Measurements from ENCODE around the gene CDH3. TPM values are rescaled to one million over a fixed set of nuclear protein-coding genes. Genes with fewer than 3 reads are reported as not detected.
A peak's percentile ranks its signal among the peaks of the same experiment; 100 is the strongest.

The CDH3 gene
- total and polyA plus RNA-seq, 2 experiments from 2014 or later = 78.0 to 210 TPM

- Histone ChIP-seq H3F3A (replicated peaks; ENCODE audit: low read depth) (0 out of 2 replicates have a peak, but pooled peaks cover 4% of the 10 kb centered on the region), H3K4me2 (no peak overlapping the region), H3K4me1 (ENCODE audit: insufficient read depth) (no peaks in the 10 kb centered on the region), H3K4me3 (no peak overlapping the region), H3K9me2 (ENCODE audit: insufficient read depth) (no peaks in the 10 kb centered on the region), H3K27me3 (ENCODE audit: insufficient read depth) (no peaks in the 10 kb centered on the region), H3K27ac (ENCODE audit: low read depth) (no peak overlapping the region), H4K20me1 (replicated peaks; ENCODE audit: insufficient read depth) (no peaks in the 10 kb centered on the region), H3K36me3 (ENCODE audit: insufficient read depth) (no peaks in the 10 kb centered on the region), H2AFZ (peak overlapping the region; percentile 98), H3K79me2 (replicated peaks; ENCODE audit: insufficient read depth) (no peaks in the 10 kb centered on the region)
- Mint-ChIP-seq H3K36me3 (ENCODE audit: low read depth) (no peaks in the 10 kb centered on the region), H3K4me3 (no peak overlapping the region), H3K27me3 (ENCODE audit: insufficient read depth, low read depth, poor library complexity) (peaks cover 6% of the 10 kb centered on the region), H3K9me3 (no peaks in the 10 kb centered on the region), H3K4me1 (peaks cover 16% of the 10 kb centered on the region; the same call in 2 of the 3 replicates), H3K27ac (peak overlapping the region; percentile 85)
- TF ChIP-seq EZH2phosphoT487 (IDR thresholded peaks at IDR 0.05; ENCODE audit: unreplicated experiment) = no peak
- no peak for TF ChIP-seq NANOG (IDR thresholded peaks at IDR 0.05; ENCODE audit: borderline replicate concordance)
- no peak for TF ChIP-seq STAT1 (IDR thresholded peaks at IDR 0.05; ENCODE audit: unreplicated experiment)
- TF ChIP-seq ZNF114 (CRISPR knock-in tag; IDR thresholded peaks at IDR 0.05) = no peak
- TF ChIP-seq ZNF331 (CRISPR knock-in tag; IDR thresholded peaks at IDR 0.05; ENCODE audit: low read depth) = no peak
- TF ChIP-seq EZH2 (IDR thresholded peaks at IDR 0.05; ENCODE audit: low read depth, unreplicated experiment) = no peak
- no peak for TF ChIP-seq CREB1 (CRISPR knock-in tag; IDR thresholded peaks at IDR 0.05; ENCODE audit: low read depth)
- no peak for TF ChIP-seq JUNB (IDR thresholded peaks at IDR 0.05; ENCODE audit: unreplicated experiment)
- TF ChIP-seq ZNF462 (CRISPR knock-in tag; IDR thresholded peaks at IDR 0.05) = peak; percentile 74; the same call in 1 of the 2 replicates
- TF ChIP-seq CTCF (conservative IDR thresholded peaks at IDR 0.05; ENCODE audit: low read depth in 2 of 2) = peak; percentile 52 to 77
- no peak for TF ChIP-seq REST (IDR thresholded peaks at IDR 0.05; ENCODE audit: unreplicated experiment)
- no peak for TF ChIP-seq POLR2AphosphoS5 (IDR thresholded peaks at IDR 0.05; ENCODE audit: low read depth)
- no peak for TF ChIP-seq ETS1 (IDR thresholded peaks at IDR 0.05)
- DNase-seq (ENCODE audit: low spot score) = peak; percentile 75
- peak; percentile 95 for ATAC-seq
Observed at GRCh38 chr16:68629351-68629910, 15.7 kb upstream of the CDH3 start.

Measured in GM23338 (cell line).